HG03442 (cell line): ENCODE data around the gene C1orf115.
"Not testable (repeated sequence)": the region's sequence is repeated elsewhere in the genome, so short reads cannot be mapped to it uniquely, and the experiment has no call there.

Experiments used
- ATAC-seq: cut with Tn5 transposase; IDR thresholded peaks from one replicate; pipeline ENCODE4 v1.9.1; 2021; ENCODE audit warnings: mild to moderate bottlenecking, moderate library complexity; ENCODE audit not compliant: unreplicated experiment

The C1orf115 gene

GRCh38 chr1:220690140-220691052 is at the start of gene C1orf115:
C1orf115 (plus strand) TSS chr1:220690363; CDS start chr1:220690403, 40 bp downstream.
- peak; percentile 93 for ATAC-seq

- ATAC-seq = no peak
These were observed 47.9 kb upstream of the C1orf115 start for GRCh38 chr1:220642285-220642684.

- no peak for ATAC-seq
These were observed 37.2 kb upstream of the C1orf115 start for GRCh38 chr1:220652995-220653394.

GRCh38 chr1:220655509-220655908 is 34.7 kb upstream of the C1orf115 start:
- peak; percentile 95 for ATAC-seq

- ATAC-seq = peak; percentile 27
These were observed 34.0 kb upstream of the C1orf115 start for GRCh38 chr1:220655961-220656740.

GRCh38 chr1:220666349-220666748 is 23.8 kb upstream of the C1orf115 start:
- ATAC-seq = no peak

GRCh38 chr1:220669005-220669404 is 21.2 kb upstream of the C1orf115 start:
- ATAC-seq = no peak

GRCh38 chr1:220670365-220670764 is 19.8 kb upstream of the C1orf115 start:
- no peak for ATAC-seq

- no peak for ATAC-seq
These were observed 16.2 kb upstream of the C1orf115 start for GRCh38 chr1:220673921-220674320.

- no peak for ATAC-seq
These were observed 12.9 kb upstream of the C1orf115 start for GRCh38 chr1:220677251-220677650.

- peak; percentile 97 for ATAC-seq
These were observed 10.0 kb upstream of the C1orf115 start for GRCh38 chr1:220680085-220680687.

- ATAC-seq = no peak
These were observed 8.8 kb upstream of the C1orf115 start for GRCh38 chr1:220681220-220681880.

- ATAC-seq = no peak
These were observed 7.1 kb upstream of the C1orf115 start for GRCh38 chr1:220682901-220683576.

- ATAC-seq = not testable (repeated sequence)
These were observed 6.4 kb upstream of the C1orf115 start for GRCh38 chr1:220683716-220684115.

GRCh38 chr1:220684890-220685289 is 5.3 kb upstream of the C1orf115 start:
- ATAC-seq = no peak

- no peak for ATAC-seq
These were observed 4.3 kb upstream of the C1orf115 start for GRCh38 chr1:220685879-220686278.

GRCh38 chr1:220687809-220688208 is 2.4 kb upstream of the C1orf115 start:
- ATAC-seq = no peak

GRCh38 chr1:220689666-220690065 is 497 bp upstream of the C1orf115 start:
- ATAC-seq = no peak

- no peak for ATAC-seq
These were observed 1.0 kb downstream of the C1orf115 start for GRCh38 chr1:220691053-220691684.
